HepG2 (cell line): Measurements from ENCODE around the gene ADAM15. TPM values are rescaled to one million over a fixed set of nuclear protein-coding genes. Genes with fewer than 3 reads are reported as not detected.

ENCODE experiments used
- HOXA3 ChIP-seq: sonication (generic); formaldehyde crosslinking; IDR thresholded peaks from 2 replicates; pipeline ENCODE4 v1.5.0; 2020; ENCODE audit warnings: missing genetic modification reagents
- IRF9 ChIP-seq: sonication (generic); formaldehyde crosslinking; IDR thresholded peaks from 2 replicates; pipeline ENCODE4 v1.8.0; 2022; ENCODE audit warnings: missing genetic modification reagents, mild to moderate bottlenecking, borderline replicate concordance
- MBNL3 ChIP-seq: fragments of 250-450 bp; sonication (Bioruptor Pico); conservative IDR thresholded peaks from 2 replicates; pipeline ENCODE4 v1.8.0; 2022; ENCODE audit warnings: mild to moderate bottlenecking, inconsistent platforms
- MEIS2 ChIP-seq: sonication (generic); formaldehyde crosslinking; IDR thresholded peaks from 2 replicates; pipeline ENCODE4 v1.9.0; 2021; ENCODE audit warnings: mild to moderate bottlenecking, missing genetic modification reagents
- NFIC ChIP-seq: IDR thresholded peaks from 2 replicates; pipeline ENCODE4 v1.6.1; 2012; ENCODE audit warnings: mild to moderate bottlenecking, low read length, inconsistent platforms
- PRMT3 ChIP-seq: sonication (generic); formaldehyde crosslinking; IDR thresholded peaks from 2 replicates; pipeline ENCODE4 v1.8.1; 2022; ENCODE audit warnings: low read depth, mild to moderate bottlenecking, moderate library complexity, missing genetic modification reagents, borderline replicate concordance
- STAG1 ChIP-seq: sonication (generic); formaldehyde crosslinking; IDR thresholded peaks from 2 replicates; pipeline ENCODE4 v1.4.0; 2020; ENCODE audit warnings: missing genetic modification reagents
- XBP1 ChIP-seq: sonication (generic); formaldehyde crosslinking; IDR thresholded peaks from 2 replicates; pipeline ENCODE4 v1.5.0; 2020; ENCODE audit warnings: missing genetic modification reagents
- ZFP90 ChIP-seq: sonication (generic); formaldehyde crosslinking; IDR thresholded peaks from 2 replicates; pipeline ENCODE4 v1.8.0; 2022; ENCODE audit warnings: missing genetic modification reagents, mild to moderate bottlenecking, inconsistent platforms, borderline replicate concordance
- ZNF597 ChIP-seq: sonication (generic); formaldehyde crosslinking; IDR thresholded peaks from 2 replicates; pipeline ENCODE4 v1.5.0; 2020; ENCODE audit warnings: missing genetic modification reagents
- ZNF747 ChIP-seq: sonication (generic); formaldehyde crosslinking; IDR thresholded peaks from 2 replicates; pipeline ENCODE4 v1.8.1; 2023; ENCODE audit warnings: missing genetic modification reagents, mild to moderate bottlenecking, borderline replicate concordance
- ZNF761 ChIP-seq: sonication (generic); formaldehyde crosslinking; conservative IDR thresholded peaks from 2 replicates; pipeline ENCODE4 v1.4.0; 2020; ENCODE audit warnings: mild to moderate bottlenecking, missing genetic modification reagents
- ZNF781 ChIP-seq: sonication (generic); formaldehyde crosslinking; IDR thresholded peaks from 2 replicates; pipeline ENCODE4 v1.5.1; 2020; ENCODE audit warnings: borderline replicate concordance, mild to moderate bottlenecking, missing genetic modification reagents; ENCODE audit errors: not compliant biosample characterization
- ZSCAN12 ChIP-seq: sonication (generic); formaldehyde crosslinking; IDR thresholded peaks from 2 replicates; pipeline ENCODE4 v1.9.0; 2021; ENCODE audit warnings: mild to moderate bottlenecking, missing genetic modification reagents
- polyA plus RNA-seq, 8 experiments: library from polyadenylated mRNA; depleted of rRNA in 3 of 8; stranded (reverse) in 7 of 8; unstranded in 1 of 8; fragments of >200 nt; fragmentation: Illumina TruSeq in 4 of 8; extraction: Trizol in 4 of 8; gene quantifications; 2 replicates each; pipeline versions ENCODE4 v1.2.1 to v1.2.3, GENCODE V29; 2011 to 2016; ENCODE audit warnings: low read depth in 4 of 8, missing spikeins in 1 of 8, mixed read lengths in 1 of 8; ENCODE audit not compliant: insufficient read depth in 1 of 8
- total RNA-seq, 5 experiments: library from RNA; depleted of rRNA; stranded (reverse); fragments of >200 nt; fragmentation: Illumina TruSeq; extraction: Trizol; gene quantifications; 2 replicates each; pipeline ENCODE4 v1.2.3, GENCODE V29; 2016; ENCODE audit warnings: low read depth in 1 of 5
- TF ChIP-seq, protein P1 (sequence below): sonication (generic); formaldehyde crosslinking; IDR thresholded peaks from 2 replicates; pipeline ENCODE4 v1.4.0; 2020; ENCODE audit warnings: missing genetic modification reagents, borderline replicate concordance
- TF ChIP-seq, protein P2 (sequence below): conservative IDR thresholded peaks from 2 replicates; pipeline ENCODE4 v1.6.1; 2018; ENCODE audit warnings: missing genetic modification reagents
- TF ChIP-seq, protein P3 (sequence below): sonication (generic); formaldehyde crosslinking; IDR thresholded peaks from 2 replicates; pipeline ENCODE4 v1.5.0; 2020; ENCODE audit warnings: mild to moderate bottlenecking, missing genetic modification reagents

Gene ADAM15
- total and polyA plus RNA-seq, 2 of the 13 experiments (the other 11 are each of a cell fraction or from before 2014, with no cell fraction given) = 17.9 to 25.6 TPM

DNA sequence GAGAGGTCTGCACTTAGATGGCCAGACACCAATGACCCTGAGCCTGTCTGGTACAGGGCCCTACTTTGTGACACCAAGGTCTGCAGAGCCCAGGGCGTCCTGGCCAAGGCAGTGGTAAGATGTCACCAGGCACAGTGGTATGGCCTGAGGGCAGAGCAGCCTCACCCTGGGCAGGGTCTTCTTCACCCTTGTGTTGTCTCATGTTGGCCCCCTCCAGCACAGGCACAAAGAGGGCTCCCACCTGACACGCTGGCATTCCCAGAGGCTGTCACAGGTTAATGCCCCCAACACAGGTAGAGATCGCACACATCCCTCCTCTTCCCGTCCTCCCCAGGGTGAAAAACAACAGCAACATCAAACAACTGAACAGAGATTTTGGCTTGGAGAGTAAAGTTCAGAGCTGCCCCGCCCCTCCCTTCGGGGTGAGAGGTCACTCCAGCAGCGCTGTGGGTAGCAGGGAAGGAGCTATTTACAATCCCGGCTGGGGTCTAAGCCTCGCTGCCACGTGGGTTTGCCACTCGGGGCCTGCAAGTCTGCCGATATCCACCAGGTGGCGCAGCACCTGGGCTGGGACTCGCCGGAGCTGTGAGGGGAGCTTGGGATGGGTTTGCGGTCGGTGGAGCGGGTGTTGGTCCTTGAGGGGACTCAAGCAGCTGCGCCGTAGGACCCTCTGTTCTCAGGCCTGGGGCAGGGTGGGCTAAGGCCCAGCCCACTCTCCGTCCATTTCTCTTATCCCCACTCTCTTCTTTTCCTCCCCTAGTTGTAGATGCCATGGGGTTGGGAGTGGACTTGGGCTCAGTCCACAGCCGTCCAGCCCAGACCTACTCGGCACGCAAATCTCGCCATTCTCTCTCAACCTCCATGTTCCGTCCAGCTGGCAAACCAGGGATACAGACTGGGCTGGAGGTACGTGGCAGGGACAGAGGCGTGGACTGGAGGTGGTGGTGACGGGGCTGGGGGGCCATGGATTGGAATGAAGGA lies 40.2 kb downstream of the ADAM15 start (continued):
- TF ChIP-seq, protein P1, sequence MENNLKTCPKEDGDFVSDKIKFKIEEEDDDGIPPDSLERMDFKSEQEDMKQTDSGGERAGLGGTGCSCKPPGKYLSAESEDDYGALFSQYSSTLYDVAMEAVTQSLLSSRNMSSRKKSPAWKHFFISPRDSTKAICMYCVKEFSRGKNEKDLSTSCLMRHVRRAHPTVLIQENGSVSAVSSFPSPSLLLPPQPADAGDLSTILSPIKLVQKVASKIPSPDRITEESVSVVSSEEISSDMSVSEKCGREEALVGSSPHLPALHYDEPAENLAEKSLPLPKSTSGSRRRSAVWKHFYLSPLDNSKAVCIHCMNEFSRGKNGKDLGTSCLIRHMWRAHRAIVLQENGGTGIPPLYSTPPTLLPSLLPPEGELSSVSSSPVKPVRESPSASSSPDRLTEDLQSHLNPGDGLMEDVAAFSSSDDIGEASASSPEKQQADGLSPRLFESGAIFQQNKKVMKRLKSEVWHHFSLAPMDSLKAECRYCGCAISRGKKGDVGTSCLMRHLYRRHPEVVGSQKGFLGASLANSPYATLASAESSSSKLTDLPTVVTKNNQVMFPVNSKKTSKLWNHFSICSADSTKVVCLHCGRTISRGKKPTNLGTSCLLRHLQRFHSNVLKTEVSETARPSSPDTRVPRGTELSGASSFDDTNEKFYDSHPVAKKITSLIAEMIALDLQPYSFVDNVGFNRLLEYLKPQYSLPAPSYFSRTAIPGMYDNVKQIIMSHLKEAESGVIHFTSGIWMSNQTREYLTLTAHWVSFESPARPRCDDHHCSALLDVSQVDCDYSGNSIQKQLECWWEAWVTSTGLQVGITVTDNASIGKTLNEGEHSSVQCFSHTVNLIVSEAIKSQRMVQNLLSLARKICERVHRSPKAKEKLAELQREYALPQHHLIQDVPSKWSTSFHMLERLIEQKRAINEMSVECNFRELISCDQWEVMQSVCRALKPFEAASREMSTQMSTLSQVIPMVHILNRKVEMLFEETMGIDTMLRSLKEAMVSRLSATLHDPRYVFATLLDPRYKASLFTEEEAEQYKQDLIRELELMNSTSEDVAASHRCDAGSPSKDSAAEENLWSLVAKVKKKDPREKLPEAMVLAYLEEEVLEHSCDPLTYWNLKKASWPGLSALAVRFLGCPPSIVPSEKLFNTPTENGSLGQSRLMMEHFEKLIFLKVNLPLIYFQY = peak; percentile 40; the same call in 1 of the 2 replicates
- TF ChIP-seq ZFP90 (CRISPR knock-in tag) (no peak), HOXA3 (CRISPR knock-in tag) (peak; percentile 79), MEIS2 (0 out of 2 replicates have a peak, but pooled peaks have one; percentile 42), IRF9 (peak; percentile 57; the same call in 1 of the 2 replicates), ZNF761 (CRISPR knock-in tag) (no peak), PRMT3 (CRISPR knock-in tag) (peak; percentile 72; the same call in 1 of the 2 replicates), XBP1 (CRISPR knock-in tag) (0 out of 2 replicates have a peak, but pooled peaks have one; percentile 45), ZNF597 (no peak), STAG1 (peak; percentile 87), ZNF781 (CRISPR knock-in tag) (peak; percentile 84), NFIC (no peak), ZSCAN12 (CRISPR knock-in tag) (no peak), ZNF747 (CRISPR knock-in tag) (0 out of 2 replicates have a peak, but pooled peaks have one; percentile 29), MBNL3 (CRISPR knock-in tag) (no peak)
- TF ChIP-seq, protein P2, sequence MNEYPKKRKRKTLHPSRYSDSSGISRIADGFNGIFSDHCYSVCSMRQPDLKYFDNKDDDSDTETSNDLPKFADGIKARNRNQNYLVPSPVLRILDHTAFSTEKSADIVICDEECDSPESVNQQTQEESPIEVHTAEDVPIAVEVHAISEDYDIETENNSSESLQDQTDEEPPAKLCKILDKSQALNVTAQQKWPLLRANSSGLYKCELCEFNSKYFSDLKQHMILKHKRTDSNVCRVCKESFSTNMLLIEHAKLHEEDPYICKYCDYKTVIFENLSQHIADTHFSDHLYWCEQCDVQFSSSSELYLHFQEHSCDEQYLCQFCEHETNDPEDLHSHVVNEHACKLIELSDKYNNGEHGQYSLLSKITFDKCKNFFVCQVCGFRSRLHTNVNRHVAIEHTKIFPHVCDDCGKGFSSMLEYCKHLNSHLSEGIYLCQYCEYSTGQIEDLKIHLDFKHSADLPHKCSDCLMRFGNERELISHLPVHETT (CRISPR knock-in tag) = 0 out of 2 replicates have a peak, but pooled peaks have one; percentile 24
- TF ChIP-seq, protein P3, sequence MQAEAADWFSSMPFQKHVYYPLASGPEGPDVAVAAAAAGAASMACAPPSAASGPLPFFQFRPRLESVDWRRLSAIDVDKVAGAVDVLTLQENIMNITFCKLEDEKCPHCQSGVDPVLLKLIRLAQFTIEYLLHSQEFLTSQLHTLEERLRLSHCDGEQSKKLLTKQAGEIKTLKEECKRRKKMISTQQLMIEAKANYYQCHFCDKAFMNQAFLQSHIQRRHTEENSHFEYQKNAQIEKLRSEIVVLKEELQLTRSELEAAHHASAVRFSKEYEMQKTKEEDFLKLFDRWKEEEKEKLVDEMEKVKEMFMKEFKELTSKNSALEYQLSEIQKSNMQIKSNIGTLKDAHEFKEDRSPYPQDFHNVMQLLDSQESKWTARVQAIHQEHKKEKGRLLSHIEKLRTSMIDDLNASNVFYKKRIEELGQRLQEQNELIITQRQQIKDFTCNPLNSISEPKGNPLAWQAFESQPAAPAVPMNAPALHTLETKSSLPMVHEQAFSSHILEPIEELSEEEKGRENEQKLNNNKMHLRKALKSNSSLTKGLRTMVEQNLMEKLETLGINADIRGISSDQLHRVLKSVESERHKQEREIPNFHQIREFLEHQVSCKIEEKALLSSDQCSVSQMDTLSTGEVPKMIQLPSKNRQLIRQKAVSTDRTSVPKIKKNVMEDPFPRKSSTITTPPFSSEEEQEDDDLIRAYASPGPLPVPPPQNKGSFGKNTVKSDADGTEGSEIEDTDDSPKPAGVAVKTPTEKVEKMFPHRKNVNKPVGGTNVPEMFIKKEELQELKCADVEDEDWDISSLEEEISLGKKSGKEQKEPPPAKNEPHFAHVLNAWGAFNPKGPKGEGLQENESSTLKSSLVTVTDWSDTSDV (CRISPR knock-in tag) = 0 out of 2 replicates have a peak, but pooled peaks have one; percentile 23
